NCI-H226 (cell line): ENCODE results near the gene ZNF512.
A peak's percentile ranks its signal among the peaks of the same experiment; 100 is the strongest.

Source experiments
- DNase-seq: peaks from one replicate; pipeline ENCODE4 v3.0.0-alpha.2; 2015

Gene ZNF512

GRCh38 chr2:27640722-27641245 is 57.9 kb downstream of the ZNF512 start:
- peak; percentile 87 for DNase-seq

DNA sequence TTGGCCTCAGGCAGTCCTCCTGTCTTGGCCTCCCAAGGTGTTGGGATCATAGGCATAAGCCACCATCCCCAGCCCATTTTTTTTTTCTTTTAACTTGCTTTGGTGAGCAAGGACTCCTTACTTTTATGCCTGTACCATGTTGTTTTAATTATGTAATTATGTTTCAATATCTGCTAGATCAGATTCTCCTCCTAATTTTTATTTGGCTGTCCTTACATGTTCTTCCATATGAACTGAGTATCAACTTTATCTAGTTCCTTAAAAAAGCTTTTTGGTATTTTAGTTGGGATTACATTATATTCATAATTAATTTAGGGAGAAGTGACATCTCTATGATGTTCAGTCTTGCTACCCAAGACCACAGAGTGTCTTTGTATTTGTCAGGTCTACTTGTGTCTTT is 62.4 kb downstream of the ZNF512 start:
- DNase-seq = no peak

- DNase-seq = no peak
Measured at GRCh38 chr2:27647289-27647688, 64.4 kb downstream of the ZNF512 start.

GRCh38 chr2:27647737-27648136 is 64.9 kb downstream of the ZNF512 start:
- DNase-seq = no peak

DNA sequence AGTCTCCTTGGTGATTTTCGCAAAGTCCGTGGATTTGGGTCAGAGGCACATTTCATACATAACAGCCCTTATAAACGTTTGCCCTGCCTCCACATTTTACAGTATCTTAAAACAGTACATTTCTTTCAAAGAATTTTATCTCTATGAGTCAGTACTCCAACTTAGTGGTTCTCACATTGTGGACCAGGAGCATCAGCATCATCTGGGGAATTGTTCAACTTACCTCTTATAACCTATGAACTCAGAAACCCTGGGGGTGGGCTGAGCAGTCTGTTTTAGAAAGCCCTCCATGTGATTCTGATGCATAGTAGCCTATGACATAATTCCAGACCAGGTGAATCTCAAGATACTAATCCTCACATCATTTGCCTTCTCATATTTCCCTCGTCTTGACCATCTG is 68.2 kb downstream of the ZNF512 start:
- DNase-seq = peak; percentile 49

- DNase-seq = no peak
Measured at GRCh38 chr2:27652341-27652740, 69.5 kb downstream of the ZNF512 start.

DNA sequence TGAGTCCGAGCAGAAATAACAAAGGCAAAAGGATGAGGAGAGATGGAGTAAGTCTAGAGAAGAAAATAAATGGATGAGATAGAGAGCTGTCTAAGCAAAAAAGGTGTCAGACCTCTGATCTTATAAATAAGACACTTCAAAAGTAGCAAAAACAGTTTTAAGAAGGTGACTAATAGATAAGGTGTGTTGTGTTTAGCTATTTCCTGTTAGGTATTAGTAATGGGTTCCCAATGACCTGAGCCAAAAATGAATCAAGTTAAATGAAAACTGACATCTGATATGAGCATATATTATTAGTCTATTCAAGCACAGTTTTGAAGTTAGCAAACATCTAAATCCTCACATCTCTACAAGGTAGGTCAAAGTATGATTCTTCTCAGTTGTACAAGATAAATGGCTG is 69.9 kb downstream of the ZNF512 start:
- no peak for DNase-seq

DNA sequence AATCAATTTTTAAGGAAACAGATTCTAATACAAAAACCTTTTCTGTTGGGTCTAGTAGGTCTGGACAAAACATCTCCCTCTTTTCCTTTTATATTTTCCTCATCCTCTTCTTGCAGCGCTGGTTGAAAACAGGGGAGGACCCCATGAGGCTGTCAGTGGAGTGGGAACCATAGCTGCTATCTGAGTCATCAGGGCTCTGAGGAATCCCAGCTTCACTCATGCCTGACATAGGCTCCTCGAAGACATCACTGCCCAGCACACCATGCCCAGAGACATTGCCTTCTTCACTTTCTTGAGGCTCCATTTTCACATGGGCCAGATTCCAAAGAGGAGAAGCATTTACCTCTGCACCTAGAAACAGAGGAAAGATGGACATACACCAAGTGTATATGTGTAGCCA is 70.6 kb downstream of the ZNF512 start:
- peak; percentile 73 for DNase-seq

DNA sequence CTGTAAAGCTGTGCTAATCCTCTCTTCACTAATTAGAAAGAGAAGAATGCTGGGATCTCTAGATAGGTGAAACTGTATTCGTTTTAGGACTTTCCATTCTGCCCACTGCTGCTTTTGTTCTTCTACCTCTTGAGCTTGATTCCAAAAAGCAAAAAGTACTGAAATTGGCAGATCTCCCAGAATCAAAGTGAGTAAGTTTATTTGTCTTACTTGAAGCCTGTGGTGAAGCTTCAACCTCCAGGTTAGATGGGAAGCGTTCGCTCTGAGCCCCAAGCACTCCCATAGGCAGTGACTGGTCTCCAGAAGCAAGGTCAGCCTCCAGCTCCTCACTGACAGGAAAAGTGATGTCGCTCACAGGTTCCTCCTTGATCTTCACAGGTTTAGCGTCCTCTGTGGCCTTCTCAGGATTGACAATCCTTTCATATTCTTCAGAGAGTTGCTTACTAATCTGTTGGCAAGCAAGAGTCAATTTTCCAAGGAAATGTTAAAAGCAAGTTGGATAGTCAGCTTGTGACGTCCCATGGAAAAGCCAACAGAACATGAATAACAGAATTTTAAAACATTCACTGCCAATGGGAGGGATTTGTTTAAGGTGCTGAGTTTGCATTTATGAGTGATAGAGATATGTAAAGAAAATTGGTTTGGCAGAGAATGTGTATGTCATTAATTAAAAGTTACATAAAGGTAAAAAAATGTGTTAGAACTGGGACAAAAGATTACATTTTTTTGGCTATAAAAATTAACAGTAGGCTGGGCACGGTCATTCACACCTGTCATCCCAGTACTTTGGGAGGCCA is 72.5 kb downstream of the ZNF512 start:
- peak; percentile 91 for DNase-seq

- DNase-seq = no peak
Measured at GRCh38 chr2:27661371-27661770, 78.5 kb downstream of the ZNF512 start.

GRCh38 chr2:27663285-27664153 is 80.7 kb downstream of the ZNF512 start, which contains the start of the genes SLC4A1AP and SUPT7L:
SLC4A1AP (plus strand) TSS chr2:27663889; CDS start chr2:27663915, 26 bp downstream.
SUPT7L (minus strand) TSS chr2:27663614; CDS start chr2:27662192, 1,422 bp downstream.
- peak; percentile 60 for DNase-seq

DNA sequence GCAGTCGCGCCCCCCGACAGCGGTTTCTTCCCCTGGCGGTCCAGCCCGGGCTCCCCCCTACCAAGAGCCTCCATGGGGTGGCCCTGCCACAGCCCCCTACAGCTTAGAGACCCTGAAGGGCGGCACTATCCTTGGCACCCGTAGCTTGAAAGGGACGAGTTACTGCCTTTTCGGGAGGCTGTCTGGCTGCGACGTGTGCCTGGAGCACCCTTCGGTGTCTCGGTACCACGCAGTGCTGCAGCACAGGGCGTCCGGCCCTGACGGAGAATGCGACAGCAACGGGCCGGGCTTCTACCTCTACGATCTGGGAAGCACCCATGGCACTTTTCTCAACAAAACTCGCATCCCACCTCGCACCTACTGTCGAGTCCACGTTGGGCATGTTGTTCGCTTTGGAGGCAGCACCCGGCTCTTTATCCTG is 81.3 kb downstream of the ZNF512 start:
- no peak for DNase-seq

GRCh38 chr2:27664622-27665363 is 82.0 kb downstream of the ZNF512 start:
- DNase-seq = no peak

GRCh38 chr2:27667446-27667845 is 84.6 kb downstream of the ZNF512 start:
- no peak for DNase-seq

DNA sequence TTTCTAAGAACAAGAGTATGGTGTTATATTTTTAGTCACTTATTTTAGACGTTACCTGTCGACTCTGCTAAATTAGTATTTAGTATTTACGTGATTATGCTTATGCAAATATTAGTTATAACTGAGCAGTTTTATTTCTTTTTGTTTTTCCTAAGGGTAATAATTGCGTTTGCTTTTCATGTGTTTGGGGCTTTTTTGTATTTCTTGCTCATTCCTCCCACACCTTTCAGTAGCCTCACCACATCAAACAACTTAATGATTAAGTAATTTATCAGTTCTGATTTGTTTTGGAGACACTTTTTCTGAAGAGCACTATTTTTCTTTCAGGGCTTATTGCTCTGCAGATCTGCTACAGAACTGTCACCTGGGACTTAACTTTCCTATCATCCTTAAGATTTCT is 88.4 kb downstream of the ZNF512 start:
- DNase-seq = no peak
